ENCODE data around the gene RPTOR.

Gene RPTOR

GRCh38 chr17:80832888-80833583 is 288.4 kb downstream of the RPTOR start:
- DNase-seq (ENCODE audit: low spot score): peak; percentile 99

GRCh38 chr17:80833952-80834892 is 289.6 kb downstream of the RPTOR start:
- no peak for DNase-seq (ENCODE audit: low spot score)

- no peak for DNase-seq (ENCODE audit: low spot score)
Measured at GRCh38 chr17:80834893-80835275, 290.2 kb downstream of the RPTOR start.

GRCh38 chr17:80835816-80836657 is 291.4 kb downstream of the RPTOR start:
- DNase-seq (ENCODE audit: low spot score): no peak

- no peak for DNase-seq (ENCODE audit: low spot score)
Measured at GRCh38 chr17:80836658-80836965, 292.0 kb downstream of the RPTOR start.

- DNase-seq (ENCODE audit: low spot score): no peak
Measured at GRCh38 chr17:80836971-80837481, 292.4 kb downstream of the RPTOR start.

GRCh38 chr17:80837711-80838110 is 293.1 kb downstream of the RPTOR start:
- DNase-seq (ENCODE audit: low spot score): no peak

- DNase-seq (ENCODE audit: low spot score): no peak
Measured at GRCh38 chr17:80838311-80839025, 293.8 kb downstream of the RPTOR start.

GRCh38 chr17:80839026-80839345 is 294.3 kb downstream of the RPTOR start:
- no peak for DNase-seq (ENCODE audit: low spot score)

- DNase-seq (ENCODE audit: low spot score): no peak
Measured at GRCh38 chr17:80839511-80839941, 294.9 kb downstream of the RPTOR start.

- no peak for DNase-seq (ENCODE audit: low spot score)
Measured at GRCh38 chr17:80839970-80840369, 295.3 kb downstream of the RPTOR start.

- no peak for DNase-seq (ENCODE audit: low spot score)
Measured at GRCh38 chr17:80842456-80843013, 297.9 kb downstream of the RPTOR start.

GRCh38 chr17:80843741-80844156 is 299.1 kb downstream of the RPTOR start:
- DNase-seq (ENCODE audit: low spot score): no peak

GRCh38 chr17:80844418-80844990 is 299.9 kb downstream of the RPTOR start:
- DNase-seq (ENCODE audit: low spot score): no peak

GRCh38 chr17:80845069-80845862 is 300.6 kb downstream of the RPTOR start:
- DNase-seq (ENCODE audit: low spot score): no peak

- DNase-seq (ENCODE audit: low spot score): no peak
Measured at GRCh38 chr17:80845863-80846671, 301.4 kb downstream of the RPTOR start.

GRCh38 chr17:80846932-80847331 is 302.3 kb downstream of the RPTOR start:
- DNase-seq (ENCODE audit: low spot score): no peak

- DNase-seq (ENCODE audit: low spot score): no peak
Measured at GRCh38 chr17:80847496-80848230, 303.0 kb downstream of the RPTOR start.

All from hepatic stellate cell (primary cell).